ENCODE results near the gene TSPAN3.

Gene TSPAN3

GRCh38 chr15:77063249-77063648 lies 7.7 kb downstream of the TSPAN3 start:
- DNase-seq, result no peak
- intact Hi-C loops (cut with DNase I), result no loop called here

GRCh38 chr15:77060546-77060945 lies 10.4 kb downstream of the TSPAN3 start:
- intact Hi-C loops (cut with DNase I), result no loop called here
- peak in 12 of 42 donors; percentile 20 to 82 (median 42) for DNase-seq

- DNase-seq, result no peak
These were observed 11.0 kb downstream of the TSPAN3 start for GRCh38 chr15:77059786-77060361.

GRCh38 chr15:77058468-77058867 lies 12.4 kb downstream of the TSPAN3 start:
- intact Hi-C loops (cut with DNase I), result no loop called here
- no peak for DNase-seq

More at GRCh38 chr15:77059786-77060361, 11.0 kb downstream of the TSPAN3 start:
- intact Hi-C loops (cut with DNase I), result no loop called here

- DNase-seq, result no peak
- intact Hi-C loops (cut with DNase I), result no loop called here
These were observed 13.2 kb downstream of the TSPAN3 start for GRCh38 chr15:77057685-77058084.

- DNase-seq, result no peak
- intact Hi-C loops (cut with DNase I), result no loop called here
These were observed 13.8 kb downstream of the TSPAN3 start for GRCh38 chr15:77057072-77057471.

GRCh38 chr15:77053709-77054108 lies 17.2 kb downstream of the TSPAN3 start:
- DNase-seq, result no peak
- intact Hi-C loops (cut with DNase I), result no loop called here

GRCh38 chr15:77052556-77052955 lies 18.4 kb downstream of the TSPAN3 start:
- intact Hi-C loops (cut with DNase I), result no loop called here
- DNase-seq, result no peak

GRCh38 chr15:77048135-77048876 lies 22.6 kb downstream of the TSPAN3 start:
- intact Hi-C loops (cut with DNase I), result no loop called here
- DNase-seq, result no peak

GRCh38 chr15:77046704-77047412 lies 24.1 kb downstream of the TSPAN3 start:
- intact Hi-C loops (cut with DNase I), result no loop called here
- no peak for DNase-seq

- intact Hi-C loops (cut with DNase I), result no loop called here
- DNase-seq, result no peak
These were observed 24.9 kb downstream of the TSPAN3 start for GRCh38 chr15:77045985-77046384.

GRCh38 chr15:77044228-77045042 lies 26.5 kb downstream of the TSPAN3 start:
- intact Hi-C loops (cut with DNase I), result no loop called here
- peak in 9 of 42 donors; percentile 8 to 66 (median 37) for DNase-seq

GRCh38 chr15:77042955-77043920 lies 27.7 kb downstream of the TSPAN3 start:
- DNase-seq, result peak in 2 of 42 donors; percentile 25 to 33
- intact Hi-C loops (cut with DNase I), result no loop called here

GRCh38 chr15:77042245-77042919 lies 28.5 kb downstream of the TSPAN3 start:
- intact Hi-C loops (cut with DNase I), result no loop called here
- DNase-seq, result no peak

GRCh38 chr15:77040673-77041072 lies 30.2 kb downstream of the TSPAN3 start:
- peak in 22 of 42 donors; percentile 7 to 76 (median 49) for DNase-seq
- intact Hi-C loops (cut with DNase I), result no loop called here

- intact Hi-C loops (cut with DNase I), result no loop called here
These were observed 31.1 kb downstream of the TSPAN3 start for GRCh38 chr15:77039848-77040247.

GRCh38 chr15:77039217-77039533 lies 31.7 kb downstream of the TSPAN3 start:
- intact Hi-C loops (cut with DNase I), result no loop called here
- DNase-seq, result peak in 1 of 42 donors; percentile 4

More at GRCh38 chr15:77039848-77040247, 31.1 kb downstream of the TSPAN3 start:
- no peak for DNase-seq

Measured in head of caudate nucleus (tissue), 42 donors.